Measurements from ENCODE around the gene CASS4. TPM values are rescaled to one million over a fixed set of nuclear protein-coding genes. Genes with fewer than 3 reads are reported as not detected.

Gene CASS4
- total RNA-seq, 1 experiment from 2014 or later, result 0.15 TPM

- DNase-seq (ENCODE audit: low read depth, low spot score), result no peak
- ChIA-PET POLR2A (no interaction called here), CTCF (no interaction called here)
- Histone ChIP-seq H3K36me3 (ENCODE audit: control insufficient read depth, insufficient read depth, low read length) (no peaks in the 10 kb centered on the region), H3K4me3 (ENCODE audit: low read depth in 2 of 2, low read length in 2 of 2) (no peak overlapping the region), H3K9me3 (ENCODE audit: control insufficient read depth, insufficient read depth, low read depth, low read length) (no peaks in the 10 kb centered on the region), H3K4me1 (ENCODE audit: control insufficient read depth, insufficient read depth, low read length) (no peaks in the 10 kb centered on the region), H3K27ac (ENCODE audit: low read length) (no peak overlapping the region), H3K27me3 (ENCODE audit: control insufficient read depth, insufficient read depth, low read length) (0 out of 2 replicates have a peak, but pooled peaks cover 2% of the 10 kb centered on the region)
- no peak for ATAC-seq
- TF ChIP-seq, protein P1, sequence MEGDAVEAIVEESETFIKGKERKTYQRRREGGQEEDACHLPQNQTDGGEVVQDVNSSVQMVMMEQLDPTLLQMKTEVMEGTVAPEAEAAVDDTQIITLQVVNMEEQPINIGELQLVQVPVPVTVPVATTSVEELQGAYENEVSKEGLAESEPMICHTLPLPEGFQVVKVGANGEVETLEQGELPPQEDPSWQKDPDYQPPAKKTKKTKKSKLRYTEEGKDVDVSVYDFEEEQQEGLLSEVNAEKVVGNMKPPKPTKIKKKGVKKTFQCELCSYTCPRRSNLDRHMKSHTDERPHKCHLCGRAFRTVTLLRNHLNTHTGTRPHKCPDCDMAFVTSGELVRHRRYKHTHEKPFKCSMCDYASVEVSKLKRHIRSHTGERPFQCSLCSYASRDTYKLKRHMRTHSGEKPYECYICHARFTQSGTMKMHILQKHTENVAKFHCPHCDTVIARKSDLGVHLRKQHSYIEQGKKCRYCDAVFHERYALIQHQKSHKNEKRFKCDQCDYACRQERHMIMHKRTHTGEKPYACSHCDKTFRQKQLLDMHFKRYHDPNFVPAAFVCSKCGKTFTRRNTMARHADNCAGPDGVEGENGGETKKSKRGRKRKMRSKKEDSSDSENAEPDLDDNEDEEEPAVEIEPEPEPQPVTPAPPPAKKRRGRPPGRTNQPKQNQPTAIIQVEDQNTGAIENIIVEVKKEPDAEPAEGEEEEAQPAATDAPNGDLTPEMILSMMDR (IDR thresholded peaks at IDR 0.05), result no peak
- TF ChIP-seq TCF7L2 (IDR thresholded peaks at IDR 0.05; ENCODE audit: low read depth, low read length) (no peak), POLR2AphosphoS5 (IDR thresholded peaks at IDR 0.05; ENCODE audit: low read depth, low read length) (no peak), REST (IDR thresholded peaks at IDR 0.05; ENCODE audit: insufficient read depth in 1 of 2, low read depth in 2 of 2, low read length in 1 of 2) (no peak), SIN3A (IDR thresholded peaks at IDR 0.05; ENCODE audit: borderline replicate concordance, insufficient read depth, low read depth, low read length) (no peak)
- in situ Hi-C loops (cut with HindIII; ENCODE audit: low pct_unique_long_range_greater_than_20kb, low sequenced_read_pairs) (no loop called here), intact Hi-C loops (cut with micrococcal nuclease; ENCODE audit: unreplicated experiment) (no loop called here)
- no TSS peak for BruUV-seq (replicated peaks)
Observed at GRCh38 chr20:56458206-56458821, 46.3 kb downstream of the CASS4 start.

GRCh38 chr20:56460459-56460858 is 48.4 kb downstream of the CASS4 start:
- no peaks in the 10 kb centered on the region for H3K4me1 ChIP-seq (ENCODE audit: control insufficient read depth, insufficient read depth, low read length)
- H3K4me3 ChIP-seq (ENCODE audit: low read depth in 2 of 2, low read length in 2 of 2), result no peak overlapping the region
- H3K9me3 ChIP-seq (ENCODE audit: control insufficient read depth, insufficient read depth, low read depth, low read length), result no peaks in the 10 kb centered on the region
- BruUV-seq (replicated peaks), result no TSS peak
- CTCF ChIA-PET, result no interaction called here
- intact Hi-C loops (cut with micrococcal nuclease; ENCODE audit: unreplicated experiment), result no loop called here
- TF ChIP-seq POLR2AphosphoS5 (IDR thresholded peaks at IDR 0.05; ENCODE audit: low read depth, low read length) (no peak), SIN3A (IDR thresholded peaks at IDR 0.05; ENCODE audit: borderline replicate concordance, insufficient read depth, low read depth, low read length) (no peak), TCF7L2 (IDR thresholded peaks at IDR 0.05; ENCODE audit: low read depth, low read length) (no peak), REST (IDR thresholded peaks at IDR 0.05; ENCODE audit: insufficient read depth in 1 of 2, low read depth in 2 of 2, low read length in 1 of 2) (no peak)
- TF ChIP-seq, protein P1 (IDR thresholded peaks at IDR 0.05), result no peak
- H3K27me3 ChIP-seq (ENCODE audit: control insufficient read depth, insufficient read depth, low read length), result 0 out of 2 replicates have a peak, but pooled peaks cover 2% of the 10 kb centered on the region
- in situ Hi-C loops (cut with HindIII; ENCODE audit: low pct_unique_long_range_greater_than_20kb, low sequenced_read_pairs), result no loop called here
- DNase-seq (ENCODE audit: low read depth, low spot score) (no peak), ATAC-seq (no peak)
- POLR2A ChIA-PET, result no interaction called here
- H3K27ac ChIP-seq (ENCODE audit: low read length), result no peak overlapping the region
- no peaks in the 10 kb centered on the region for H3K36me3 ChIP-seq (ENCODE audit: control insufficient read depth, insufficient read depth, low read length)

All from Panc1 (cell line).